ENCODE measurements around the gene GGCT.

GGCT gene

GRCh38 chr7:30451539-30452279 lies 52.9 kb downstream of the GGCT start:
- Mint-ChIP-seq H3K27me3 (no peaks in the 10 kb centered on the region), H3K36me3 (ENCODE audit: low read depth) (peaks cover 2% of the 10 kb centered on the region), H3K4me3 (no peak overlapping the region), H3K27ac (no peak overlapping the region), H3K4me1 (no peaks in the 10 kb centered on the region), H3K9me3 (no peaks in the 10 kb centered on the region)
- no peak for DNase-seq
- no peak for ATAC-seq

DNA sequence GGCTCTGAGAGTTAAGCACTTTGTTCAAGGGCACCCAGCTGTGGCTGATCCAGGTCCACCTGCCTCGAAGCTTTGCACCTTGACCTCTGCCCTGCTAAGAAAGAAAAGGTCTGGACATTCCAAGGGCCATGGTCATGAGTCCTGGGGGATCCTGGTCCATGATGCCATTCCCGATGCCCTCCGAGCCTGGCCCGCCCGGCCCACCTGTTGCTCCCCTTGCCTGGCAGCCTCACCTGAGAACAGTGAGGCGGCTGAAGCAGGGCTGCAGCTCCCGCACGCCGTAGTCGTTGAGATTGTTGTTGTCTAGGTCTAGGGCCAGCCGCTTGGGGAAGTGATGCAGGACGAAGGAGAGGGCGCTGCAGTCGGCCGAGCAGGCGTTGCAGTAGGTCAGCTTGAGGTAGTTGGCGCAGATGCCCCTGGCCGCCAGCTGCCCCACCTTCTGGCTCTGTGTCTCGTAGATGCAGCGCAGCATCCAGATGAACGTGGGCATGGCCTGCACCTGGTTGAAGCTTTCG lies 53.6 kb downstream of the GGCT start:
- H3K9me3 Mint-ChIP-seq: no peaks in the 10 kb centered on the region
- no peak for DNase-seq
- no peak overlapping the region for H3K4me3 Mint-ChIP-seq
- H3K27ac Mint-ChIP-seq: no peak overlapping the region
- peak; percentile 7 for ATAC-seq
- H3K36me3 Mint-ChIP-seq (ENCODE audit: low read depth): peaks cover 8% of the 10 kb centered on the region
- H3K4me1 Mint-ChIP-seq: peaks cover 2% of the 10 kb centered on the region
- no peaks in the 10 kb centered on the region for H3K27me3 Mint-ChIP-seq

- peaks cover 4% of the 10 kb centered on the region for H3K4me1 Mint-ChIP-seq
- no peak overlapping the region for H3K4me3 Mint-ChIP-seq
Observed at GRCh38 chr7:30450240-30450982, 54.2 kb downstream of the GGCT start.

DNA sequence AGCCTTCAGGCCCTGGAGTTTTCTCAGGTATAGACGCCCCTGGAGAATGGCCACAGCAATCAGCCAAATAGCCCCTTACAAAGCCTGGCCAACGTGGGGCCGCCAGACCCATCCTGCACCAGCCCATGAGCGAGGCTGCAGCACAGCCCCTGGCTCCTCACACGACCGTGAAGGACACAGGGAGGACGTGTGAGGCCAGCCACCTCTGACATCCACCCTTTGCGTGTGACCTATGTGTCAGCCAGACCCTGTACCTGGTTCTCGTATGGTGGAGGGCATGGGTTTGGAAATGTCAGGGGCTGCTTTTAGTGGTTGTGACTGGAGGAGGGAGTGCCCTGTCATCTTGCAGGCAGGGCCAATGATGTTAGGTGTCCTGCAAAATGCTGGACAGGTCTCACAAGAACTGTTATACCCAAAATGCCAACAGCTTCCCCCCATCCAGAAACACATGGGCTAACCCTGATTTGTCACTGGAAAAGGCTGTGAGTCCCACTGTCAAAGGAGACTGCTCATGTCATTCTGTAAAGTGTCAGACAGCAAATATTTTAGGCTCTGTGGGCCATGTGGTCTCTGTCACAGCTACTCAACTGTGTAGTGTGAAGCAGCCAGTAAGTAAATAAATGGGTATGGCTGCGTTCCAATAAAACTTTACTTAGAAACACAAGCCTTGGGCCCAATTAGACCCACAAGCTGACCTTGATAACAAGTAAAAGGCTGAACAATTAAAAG lies 56.0 kb downstream of the GGCT start:
- ATAC-seq (no peak), DNase-seq (no peak)
- Mint-ChIP-seq H3K9me3 (no peaks in the 10 kb centered on the region), H3K4me1 (peaks cover 4% of the 10 kb centered on the region), H3K27ac (no peak overlapping the region), H3K27me3 (no peaks in the 10 kb centered on the region), H3K4me3 (no peak overlapping the region), H3K36me3 (ENCODE audit: low read depth) (peaks cover 11% of the 10 kb centered on the region)

More at GRCh38 chr7:30450240-30450982, 54.2 kb downstream of the GGCT start:
- DNase-seq (no peak), ATAC-seq (no peak)
- Mint-ChIP-seq H3K27me3 (no peaks in the 10 kb centered on the region), H3K9me3 (no peaks in the 10 kb centered on the region), H3K36me3 (ENCODE audit: low read depth) (peaks cover 11% of the 10 kb centered on the region), H3K27ac (no peak overlapping the region)

GRCh38 chr7:30447466-30447865 lies 57.2 kb downstream of the GGCT start:
- no peak overlapping the region for H3K27ac Mint-ChIP-seq
- no peak for ATAC-seq
- no peaks in the 10 kb centered on the region for H3K27me3 Mint-ChIP-seq

More at GRCh38 chr7:30447466-30447865, 57.2 kb downstream of the GGCT start:
- Mint-ChIP-seq H3K4me3 (no peak overlapping the region), H3K36me3 (ENCODE audit: low read depth) (peaks cover 11% of the 10 kb centered on the region), H3K9me3 (no peaks in the 10 kb centered on the region), H3K4me1 (peaks cover 4% of the 10 kb centered on the region)
- no peak for DNase-seq
